GM19438 (cell line): ENCODE measurements around the gene SLC66A3.

ENCODE experiments used
- ATAC-seq: cut with Tn5 transposase; IDR thresholded peaks from one replicate; pipeline ENCODE4 v1.9.1; 2021; ENCODE audit warnings: low read depth; ENCODE audit not compliant: unreplicated experiment

Gene SLC66A3

GRCh38 chr2:11155381-11156035 is at the start of gene SLC66A3:
TSS of gene SLC66A3 (plus strand) at chr2:11155467. CDS start at chr2:11155547, 80 bp downstream.
- ATAC-seq = peak; percentile 79

GRCh38 chr2:11109002-11109401 is 46.3 kb upstream of the SLC66A3 start:
- ATAC-seq = no peak

- no peak for ATAC-seq
Measured at GRCh38 chr2:11112870-11113428, 42.3 kb upstream of the SLC66A3 start.

GRCh38 chr2:11117776-11118175 is 37.5 kb upstream of the SLC66A3 start:
- no peak for ATAC-seq

GRCh38 chr2:11118761-11119160 is 36.5 kb upstream of the SLC66A3 start:
- ATAC-seq = no peak

GRCh38 chr2:11121099-11121822 is 34.0 kb upstream of the SLC66A3 start:
- ATAC-seq = no peak

- ATAC-seq = no peak
Measured at GRCh38 chr2:11121823-11122155, 33.5 kb upstream of the SLC66A3 start.

- ATAC-seq = no peak
Measured at GRCh38 chr2:11122380-11122779, 32.9 kb upstream of the SLC66A3 start.

GRCh38 chr2:11123001-11123809 is 32.1 kb upstream of the SLC66A3 start:
- no peak for ATAC-seq

- no peak for ATAC-seq
Measured at GRCh38 chr2:11123856-11124759, 31.2 kb upstream of the SLC66A3 start.

GRCh38 chr2:11124760-11125068 is 30.6 kb upstream of the SLC66A3 start:
- ATAC-seq = no peak

GRCh38 chr2:11127761-11128160 is 27.5 kb upstream of the SLC66A3 start:
- no peak for ATAC-seq

- no peak for ATAC-seq
Measured at GRCh38 chr2:11128243-11128951, 26.9 kb upstream of the SLC66A3 start.

- ATAC-seq = peak; percentile 75
Measured at GRCh38 chr2:11129598-11130449, 25.4 kb upstream of the SLC66A3 start.

- no peak for ATAC-seq
Measured at GRCh38 chr2:11131166-11131920, 23.9 kb upstream of the SLC66A3 start.

- ATAC-seq = no peak
Measured at GRCh38 chr2:11132036-11132671, 23.1 kb upstream of the SLC66A3 start.

GRCh38 chr2:11133238-11133935 is 21.9 kb upstream of the SLC66A3 start:
- no peak for ATAC-seq
